GM19455 (cell line): ENCODE results near the gene CAMK2D.
"Not testable (repeated sequence)": the region's sequence is repeated elsewhere in the genome, so short reads cannot be mapped to it uniquely, and the experiment has no call there.

Experiments
- ATAC-seq: cut with Tn5 transposase; IDR thresholded peaks from one replicate; pipeline ENCODE4 v1.9.1; 2021; ENCODE audit not compliant: unreplicated experiment

CAMK2D gene

GRCh38 chr4:113733685-113734084 lies 27.9 kb downstream of the CAMK2D start:
- no peak for ATAC-seq

DNA sequence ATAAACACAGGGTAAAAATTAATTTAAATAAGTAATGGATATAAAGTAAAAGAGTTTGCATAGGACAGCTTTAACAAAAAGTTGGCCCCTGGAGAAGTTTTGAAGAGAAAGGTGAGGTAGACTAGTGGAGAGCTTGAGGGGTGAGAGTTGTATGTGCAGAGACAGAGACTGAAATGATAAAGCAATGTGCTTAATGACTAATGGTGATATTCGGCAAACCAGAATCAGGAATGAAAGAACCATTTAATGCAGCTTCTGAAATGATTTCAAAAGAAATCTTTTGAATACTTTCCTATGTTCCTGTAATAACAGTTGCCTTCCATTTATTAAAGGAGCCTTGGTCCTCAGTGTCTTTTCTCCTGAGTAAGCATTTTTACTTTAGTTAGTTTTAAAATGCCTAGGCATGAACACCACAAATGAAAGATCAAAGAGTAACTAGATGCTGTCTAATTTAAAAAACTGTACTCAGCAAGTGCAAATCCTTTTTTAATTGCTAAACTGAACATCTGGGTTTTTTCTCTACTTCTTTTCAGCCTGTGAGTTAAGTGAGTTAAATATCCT lies 28.5 kb downstream of the CAMK2D start:
- ATAC-seq, result no peak

DNA sequence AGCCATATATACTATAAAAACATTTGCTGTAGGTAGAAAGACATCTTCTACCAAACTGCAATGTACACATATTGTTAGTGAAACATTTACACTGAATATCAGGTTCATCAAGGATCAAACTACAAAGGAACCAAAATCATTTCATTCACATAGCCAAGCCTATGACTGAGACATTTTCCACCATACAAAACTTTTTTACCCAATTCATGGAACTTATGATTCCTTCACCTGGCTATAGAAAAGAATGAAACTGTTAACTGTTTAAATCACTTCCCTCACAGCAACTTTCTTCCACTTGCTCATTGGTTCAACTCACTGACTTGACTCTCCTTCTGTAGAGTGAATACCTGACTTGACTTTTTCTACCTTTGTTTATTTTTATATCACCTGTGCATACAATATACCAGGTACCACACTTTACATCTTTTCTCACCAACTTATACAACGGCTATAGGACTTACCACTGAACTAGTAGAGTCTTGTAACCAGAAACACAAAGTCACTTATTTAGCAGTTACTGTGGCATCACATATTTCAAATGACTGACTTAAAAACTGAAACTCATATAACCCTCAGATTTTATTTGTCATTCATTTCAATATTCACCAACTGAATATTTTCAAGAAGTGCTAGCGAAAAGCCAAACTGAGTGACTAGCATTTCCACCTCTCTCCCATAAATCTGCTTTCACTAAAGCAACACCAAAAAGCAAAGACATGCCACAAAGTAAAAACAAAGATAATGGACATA lies 30.9 kb downstream of the CAMK2D start:
- no peak for ATAC-seq

- no peak for ATAC-seq
These were observed 33.7 kb downstream of the CAMK2D start for GRCh38 chr4:113727802-113728201.

GRCh38 chr4:113725963-113726362 lies 35.6 kb downstream of the CAMK2D start:
- no peak for ATAC-seq

GRCh38 chr4:113718252-113718651 lies 43.3 kb downstream of the CAMK2D start:
- no peak for ATAC-seq

GRCh38 chr4:113711883-113712662 lies 49.5 kb downstream of the CAMK2D start:
- no peak for ATAC-seq

DNA sequence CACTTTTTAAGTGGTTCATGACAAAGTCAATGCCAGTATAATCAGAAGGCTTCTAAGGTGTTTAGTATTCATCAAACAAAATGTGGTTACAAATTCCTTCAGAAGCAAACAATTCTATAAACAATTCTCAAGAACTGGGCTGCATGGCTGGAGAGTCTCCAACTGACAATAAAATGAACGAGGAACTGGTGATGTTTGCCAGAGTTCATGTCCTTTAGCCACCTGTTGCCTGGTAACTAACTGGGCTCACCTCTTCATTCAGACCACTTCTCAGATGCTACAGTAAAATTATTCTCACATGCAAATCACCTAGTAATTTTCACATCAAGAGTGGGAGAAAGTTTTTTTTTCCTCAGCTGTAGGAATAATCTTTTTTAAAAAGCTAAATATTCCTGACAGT lies 53.3 kb downstream of the CAMK2D start:
- ATAC-seq, result no peak

DNA sequence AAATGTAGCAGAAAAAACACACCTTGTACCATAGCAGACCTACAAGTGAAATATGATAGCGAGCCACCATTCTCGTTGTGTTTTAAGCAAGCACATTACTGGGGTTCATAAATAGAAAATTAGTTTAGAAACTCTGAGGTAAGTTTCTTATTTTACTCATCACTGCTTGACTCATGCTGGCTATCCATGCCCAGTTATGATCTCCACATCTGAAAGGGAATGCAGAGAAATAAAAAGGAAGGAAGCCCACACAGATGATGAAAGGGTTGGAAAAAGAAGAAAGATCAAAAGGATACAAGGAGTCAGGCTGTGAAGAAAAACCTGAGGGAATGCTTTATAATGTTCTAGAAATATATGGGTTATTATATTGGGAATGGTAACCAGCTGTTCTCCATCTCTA lies 54.5 kb downstream of the CAMK2D start:
- no peak for ATAC-seq

GRCh38 chr4:113705097-113705496 lies 56.4 kb downstream of the CAMK2D start:
- not testable (repeated sequence) for ATAC-seq

GRCh38 chr4:113702596-113702995 lies 58.9 kb downstream of the CAMK2D start:
- ATAC-seq, result not testable (repeated sequence)

DNA sequence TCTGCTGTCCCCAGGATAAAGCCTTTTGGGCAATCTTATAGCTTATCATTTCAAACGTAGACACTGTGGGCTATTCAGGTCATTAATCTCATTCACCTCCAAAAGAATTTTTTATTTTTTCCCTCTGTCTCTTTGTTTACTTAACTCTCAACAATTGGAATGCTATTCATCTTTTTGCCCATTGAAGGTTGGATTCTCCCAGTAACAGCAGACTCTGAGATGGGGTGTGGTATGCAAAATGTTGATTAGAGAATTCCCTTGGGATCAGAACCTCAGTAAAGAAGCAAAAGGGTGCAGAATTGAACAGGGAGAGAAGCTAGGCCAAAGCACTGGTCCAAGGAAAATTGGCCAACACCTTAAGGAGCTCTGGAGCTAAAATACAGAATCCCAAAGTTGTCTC lies 60.4 kb downstream of the CAMK2D start:
- no peak for ATAC-seq

DNA sequence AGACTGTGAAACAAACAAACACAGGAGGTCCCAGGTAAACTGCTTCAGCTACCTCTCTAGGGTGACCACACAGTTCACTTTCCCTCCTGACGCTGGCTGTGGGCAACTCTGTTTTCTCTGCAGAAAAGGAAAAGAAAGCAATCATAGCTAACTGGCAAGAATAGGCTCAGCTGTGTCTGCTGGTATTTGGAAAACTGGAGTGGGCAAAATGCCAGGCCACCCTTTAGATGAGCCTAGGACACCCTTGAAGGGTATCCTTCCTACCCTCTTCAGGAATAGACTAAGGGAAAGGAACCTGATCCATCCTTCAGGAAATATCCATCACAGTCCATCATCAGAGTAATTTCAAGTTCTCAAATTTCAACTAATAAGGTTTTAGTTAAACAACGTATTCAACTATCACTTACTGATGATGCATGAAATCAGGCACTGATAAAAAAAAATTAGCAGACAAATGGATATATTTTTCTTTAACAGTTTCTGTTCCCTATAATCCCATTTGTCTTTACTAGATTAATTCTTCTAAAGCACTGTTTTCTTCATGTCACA lies 60.9 kb downstream of the CAMK2D start:
- ATAC-seq, result no peak

DNA sequence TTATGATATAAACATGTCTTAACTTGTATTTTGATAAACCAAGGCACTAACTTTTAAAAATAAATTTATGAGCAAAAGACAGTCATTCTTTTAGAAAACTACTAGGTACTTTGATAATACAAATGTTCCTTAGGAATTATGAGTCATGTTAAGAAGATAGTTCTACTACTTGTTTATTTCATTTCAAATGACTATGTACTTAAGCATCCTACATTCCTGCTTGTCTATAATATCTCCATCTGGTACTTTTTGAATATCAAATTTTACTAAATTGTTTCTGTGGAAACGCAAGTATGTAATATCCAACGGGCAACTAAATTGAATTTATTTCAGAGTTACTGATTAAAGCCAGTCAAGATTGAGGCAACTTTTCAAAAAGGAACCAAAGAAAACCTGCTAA lies 61.8 kb downstream of the CAMK2D start:
- no peak for ATAC-seq

GRCh38 chr4:113697429-113697828 lies 64.1 kb downstream of the CAMK2D start:
- no peak for ATAC-seq

DNA sequence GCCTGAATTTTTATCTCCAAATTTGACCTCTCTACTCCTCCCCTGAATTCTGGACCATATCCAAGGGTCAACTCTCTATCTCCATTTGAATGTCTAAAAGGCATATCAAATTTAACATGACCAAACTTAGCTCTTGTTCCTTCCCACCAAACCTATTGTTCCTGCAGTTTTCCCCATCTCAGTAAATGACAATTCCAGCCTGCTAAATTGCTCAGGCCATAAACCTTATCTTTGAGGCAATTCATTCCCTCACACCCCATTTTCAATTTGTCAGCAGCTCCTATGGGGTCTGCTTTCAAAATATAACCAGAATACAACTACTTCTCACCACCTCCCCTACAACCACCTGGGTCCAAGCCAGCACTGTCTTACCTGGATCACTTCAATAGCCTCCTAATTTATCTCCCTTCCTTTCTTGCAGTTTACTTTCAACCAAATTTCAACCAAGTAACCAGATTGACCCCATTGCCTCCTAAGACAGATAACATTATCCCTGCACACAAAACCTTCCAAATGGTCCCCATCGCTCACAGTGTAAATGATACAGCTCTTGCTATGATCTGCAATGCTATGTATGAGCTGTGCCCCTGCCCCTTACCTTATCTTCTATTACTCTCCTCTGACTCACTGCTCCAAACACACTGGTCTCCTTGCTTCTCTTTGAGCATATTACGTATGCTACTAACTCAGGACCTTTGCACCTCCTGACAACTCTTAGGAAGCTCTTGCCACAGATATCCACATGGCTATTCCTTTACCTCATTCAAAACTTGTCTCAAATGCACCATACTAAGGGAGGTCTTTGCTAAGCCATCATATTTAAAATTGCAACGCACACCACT lies 66.0 kb downstream of the CAMK2D start:
- no peak for ATAC-seq

- no peak for ATAC-seq
These were observed 67.5 kb downstream of the CAMK2D start for GRCh38 chr4:113694008-113694407.

- ATAC-seq, result peak; percentile 88
These were observed 68.6 kb downstream of the CAMK2D start for GRCh38 chr4:113692809-113693411.

DNA sequence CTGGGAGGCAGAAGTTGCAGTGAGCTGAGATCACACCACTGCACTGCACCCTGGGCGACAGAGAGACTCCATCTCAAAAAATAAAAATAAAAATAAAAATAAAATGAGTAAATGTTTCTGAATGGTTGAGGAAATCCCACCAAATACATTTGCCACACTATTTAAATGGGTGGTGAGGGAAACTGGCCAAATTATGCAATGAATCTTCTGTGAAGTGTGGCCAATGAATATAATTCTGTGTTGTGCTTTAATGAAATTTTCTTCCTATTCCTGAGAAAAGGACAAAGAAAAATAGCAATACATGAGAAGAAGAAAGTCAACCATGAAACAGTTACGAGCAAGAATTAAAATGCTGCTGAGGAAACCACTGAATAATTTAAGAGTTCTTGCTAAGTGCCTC lies 69.9 kb downstream of the CAMK2D start:
- ATAC-seq, result no peak

GRCh38 chr4:113689394-113689793 lies 72.1 kb downstream of the CAMK2D start:
- no peak for ATAC-seq
